HG02763 (cell line): ENCODE data around the gene CMIP.

Experiments used
- ATAC-seq: cut with Tn5 transposase; IDR thresholded peaks from one replicate; pipeline ENCODE4 v1.9.1; 2021; ENCODE audit warnings: mild to moderate bottlenecking, moderate library complexity; ENCODE audit not compliant: unreplicated experiment

The CMIP gene

DNA sequence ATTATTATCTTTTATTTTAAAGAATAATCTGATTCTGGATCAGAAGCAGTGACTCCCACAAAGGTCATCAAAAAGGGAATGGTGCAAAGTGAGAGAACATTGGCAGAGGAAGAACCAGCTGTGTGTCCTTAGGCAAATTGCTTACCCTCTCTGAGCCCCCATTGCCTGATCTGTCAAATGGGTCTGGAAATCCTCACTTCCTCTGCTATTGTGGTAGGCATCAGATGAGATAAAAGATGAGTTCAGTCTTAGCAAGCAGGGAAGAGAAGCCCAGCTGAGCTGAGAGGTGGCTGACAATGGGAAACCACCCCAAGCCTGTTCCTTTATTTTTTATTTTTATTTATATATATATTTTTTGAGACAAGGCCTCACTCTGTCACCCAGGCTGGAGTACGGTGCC lies 310.2 kb downstream of the CMIP start:
- no peak for ATAC-seq

DNA sequence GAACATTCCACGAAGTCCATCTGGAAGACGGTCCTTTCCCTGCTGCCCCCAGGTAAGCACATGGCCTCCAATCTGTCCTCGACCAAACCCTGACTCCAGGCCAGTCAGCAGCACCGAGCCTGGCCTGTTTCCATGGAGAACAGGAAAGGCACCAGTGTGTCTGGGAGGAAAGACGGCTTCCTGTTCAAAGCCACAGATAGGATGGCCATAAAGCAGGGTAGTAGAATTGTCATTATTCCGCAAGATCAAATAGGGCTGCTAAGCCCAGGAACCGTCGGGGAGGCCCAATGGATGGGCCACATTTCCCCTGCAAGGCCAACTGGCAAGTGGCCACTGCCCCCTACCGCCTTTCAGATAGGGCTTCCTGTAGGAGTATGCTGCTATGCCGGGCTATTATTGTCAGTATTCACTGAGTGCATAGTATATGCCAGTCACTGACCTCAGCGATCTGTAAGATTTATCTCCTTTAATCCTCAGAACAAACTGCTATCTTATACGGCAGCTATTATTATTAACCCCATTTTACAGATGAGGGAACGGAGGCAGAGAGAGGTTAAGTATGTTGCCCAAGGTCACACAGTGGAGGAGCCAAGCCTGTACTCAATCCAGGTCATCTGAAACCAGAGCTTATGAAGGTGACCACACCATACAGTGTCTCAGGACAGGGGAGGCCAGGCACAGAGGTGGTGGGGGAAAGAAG lies 311.5 kb downstream of the CMIP start:
- no peak for ATAC-seq

DNA sequence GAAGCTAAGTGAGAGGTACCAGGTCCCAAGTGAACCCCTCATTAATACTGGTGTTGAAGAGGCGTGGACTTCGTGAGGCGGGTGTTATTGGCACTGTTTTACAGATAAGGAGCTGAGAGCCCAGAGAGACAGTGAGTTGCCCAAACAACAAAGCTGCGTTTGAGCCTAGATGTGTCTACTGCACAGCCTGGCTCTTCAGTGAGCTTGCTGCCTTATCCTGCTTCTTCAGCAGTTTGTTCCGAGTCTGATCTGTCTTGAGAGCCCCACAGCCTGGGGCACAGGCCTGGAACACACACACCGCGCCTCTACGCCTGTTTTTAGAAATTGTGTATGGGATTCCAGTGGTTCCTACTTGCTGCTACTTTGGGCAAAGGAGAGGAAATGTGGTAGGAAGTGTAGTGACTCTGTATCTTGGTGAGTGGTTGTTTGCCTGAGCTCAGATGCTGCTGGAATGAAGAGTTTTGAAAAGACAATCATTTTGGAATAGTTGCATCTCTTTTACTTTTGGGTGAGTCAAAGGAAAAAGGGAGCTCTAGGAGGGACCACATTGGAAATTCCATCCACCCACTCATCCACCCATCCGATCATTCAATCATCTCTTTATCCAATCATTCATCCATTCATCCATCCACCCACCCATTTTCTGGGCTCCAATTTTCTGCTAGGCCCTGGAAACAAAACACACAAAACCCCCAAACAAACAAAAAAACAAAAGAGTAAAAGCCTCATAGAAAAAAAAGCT lies 312.2 kb downstream of the CMIP start:
- ATAC-seq = no peak

DNA sequence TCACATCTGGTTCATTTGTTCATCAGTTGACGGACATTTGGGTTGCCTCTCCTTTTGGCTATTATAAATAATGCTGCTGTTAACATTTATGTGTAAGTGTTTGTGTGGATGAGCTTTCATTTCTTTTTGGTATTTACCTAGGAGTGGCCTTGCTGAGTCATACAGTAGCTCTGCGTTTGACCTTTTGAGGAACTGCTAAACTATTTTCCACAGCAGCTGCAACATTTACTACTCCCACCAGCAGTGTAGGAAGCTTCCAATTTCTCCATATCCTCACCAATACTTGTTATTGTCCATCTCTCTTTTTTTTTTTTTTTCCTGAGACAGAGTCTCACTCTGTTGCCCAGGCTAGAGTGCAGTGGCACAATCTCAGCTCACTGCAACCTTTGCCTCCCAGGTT lies 313.8 kb downstream of the CMIP start:
- ATAC-seq = no peak
